Measurements from ENCODE around the gene FTL. TPM values are rescaled to one million over a fixed set of nuclear protein-coding genes. Genes with fewer than 3 reads are reported as not detected.

FTL gene
- total RNA-seq, 1 experiment from 2014 or later: 2,963 TPM

DNA sequence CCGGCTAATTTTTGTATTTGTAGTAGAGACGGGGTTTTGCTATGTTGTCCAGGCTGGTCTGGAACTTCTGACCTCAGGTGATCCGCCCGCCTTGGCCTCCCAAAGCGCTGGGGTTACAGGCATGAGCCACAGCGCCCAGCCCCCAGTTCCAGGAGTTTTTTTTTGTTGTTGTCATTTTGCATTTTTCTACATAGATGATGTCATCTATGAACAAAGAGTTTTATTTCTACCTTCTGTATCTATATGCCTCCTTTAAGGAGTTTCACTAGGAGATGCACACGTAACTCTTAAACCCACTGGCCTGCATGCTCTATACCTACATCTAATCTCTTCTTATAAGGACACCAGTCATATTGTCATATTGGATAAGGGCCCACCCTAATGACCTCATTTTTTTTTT lies 26.9 kb upstream of the FTL start:
- ChIA-PET CTCF (interaction anchor here (0.7 kb wide), 1 partner anchor 32 kb away, joined by 4 read pairs; no protein-coding TSS in a partner anchor), POLR2A (no interaction called here)
- intact Hi-C loops (cut with micrococcal nuclease; ENCODE audit: unreplicated experiment): no loop called here
- TF ChIP-seq, protein P1, sequence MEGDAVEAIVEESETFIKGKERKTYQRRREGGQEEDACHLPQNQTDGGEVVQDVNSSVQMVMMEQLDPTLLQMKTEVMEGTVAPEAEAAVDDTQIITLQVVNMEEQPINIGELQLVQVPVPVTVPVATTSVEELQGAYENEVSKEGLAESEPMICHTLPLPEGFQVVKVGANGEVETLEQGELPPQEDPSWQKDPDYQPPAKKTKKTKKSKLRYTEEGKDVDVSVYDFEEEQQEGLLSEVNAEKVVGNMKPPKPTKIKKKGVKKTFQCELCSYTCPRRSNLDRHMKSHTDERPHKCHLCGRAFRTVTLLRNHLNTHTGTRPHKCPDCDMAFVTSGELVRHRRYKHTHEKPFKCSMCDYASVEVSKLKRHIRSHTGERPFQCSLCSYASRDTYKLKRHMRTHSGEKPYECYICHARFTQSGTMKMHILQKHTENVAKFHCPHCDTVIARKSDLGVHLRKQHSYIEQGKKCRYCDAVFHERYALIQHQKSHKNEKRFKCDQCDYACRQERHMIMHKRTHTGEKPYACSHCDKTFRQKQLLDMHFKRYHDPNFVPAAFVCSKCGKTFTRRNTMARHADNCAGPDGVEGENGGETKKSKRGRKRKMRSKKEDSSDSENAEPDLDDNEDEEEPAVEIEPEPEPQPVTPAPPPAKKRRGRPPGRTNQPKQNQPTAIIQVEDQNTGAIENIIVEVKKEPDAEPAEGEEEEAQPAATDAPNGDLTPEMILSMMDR (IDR thresholded peaks at IDR 0.05; ENCODE audit: insufficient read depth in 1 of 2, low read depth in 1 of 2, low read length in 1 of 2, severe bottlenecking in 1 of 2, unreplicated experiment in 1 of 2): no peak
- Mint-ChIP-seq H3K4me3 (ENCODE audit: unreplicated experiment) (no peak overlapping the region), H3K9me3 (ENCODE audit: unreplicated experiment) (peaks cover 9% of the 10 kb centered on the region), H3K27me3 (ENCODE audit: insufficient read depth, unreplicated experiment) (no peaks in the 10 kb centered on the region), H3K4me1 (ENCODE audit: low read depth, unreplicated experiment) (peaks cover 14% of the 10 kb centered on the region), H3K27ac (ENCODE audit: unreplicated experiment) (no peak overlapping the region), H3K36me3 (ENCODE audit: insufficient read depth, unreplicated experiment) (peaks cover 27% of the 10 kb centered on the region)
- Histone ChIP-seq H3K4me3 (ENCODE audit: low read depth, low read length) (no peak overlapping the region), H3K4me1 (peaks cover 3% of the 10 kb centered on the region; the same call in 1 of the 2 replicates), H3K36me3 (ENCODE audit: control insufficient read depth, insufficient read depth, low read length) (no peaks in the 10 kb centered on the region), H3K27me3 (replicated peaks; ENCODE audit: control insufficient read depth, insufficient read depth, low read length) (no peaks in the 10 kb centered on the region), H3K9me3 (peaks cover 15% of the 10 kb centered on the region; the same call in 1 of the 2 replicates)
- no TSS peak for BruUV-seq (replicated peaks)
- no peak for DNase-seq

GRCh38 chr19:48940902-48941301 lies 24.2 kb upstream of the FTL start:
- POLR2A ChIA-PET: interaction anchor here (0.6 kb wide), 1 partner anchor 8 kb away, joined by 3 read pairs; no protein-coding TSS in a partner anchor
- Histone ChIP-seq H3K36me3 (ENCODE audit: control insufficient read depth, insufficient read depth, low read length) (no peaks in the 10 kb centered on the region), H3K27me3 (replicated peaks; ENCODE audit: control insufficient read depth, insufficient read depth, low read length) (no peaks in the 10 kb centered on the region), H3K9me3 (peaks cover 15% of the 10 kb centered on the region; the same call in 1 of the 2 replicates), H3K4me3 (ENCODE audit: low read depth, low read length) (no peak overlapping the region), H3K4me1 (no peaks in the 10 kb centered on the region)
- no peak for DNase-seq
- no peaks in the 10 kb centered on the region for H3K27me3 Mint-ChIP-seq (ENCODE audit: insufficient read depth, unreplicated experiment)
- peaks cover 22% of the 10 kb centered on the region for H3K36me3 Mint-ChIP-seq (ENCODE audit: insufficient read depth, unreplicated experiment)
- no peak overlapping the region for H3K4me3 Mint-ChIP-seq (ENCODE audit: unreplicated experiment)
- CTCF ChIA-PET: no interaction called here
- peaks cover 9% of the 10 kb centered on the region for H3K9me3 Mint-ChIP-seq (ENCODE audit: unreplicated experiment)
- intact Hi-C loops (cut with micrococcal nuclease; ENCODE audit: unreplicated experiment): no loop called here
- TF ChIP-seq, protein P1 (IDR thresholded peaks at IDR 0.05; ENCODE audit: insufficient read depth in 1 of 2, low read depth in 1 of 2, low read length in 1 of 2, severe bottlenecking in 1 of 2, unreplicated experiment in 1 of 2): no peak
- H3K4me1 Mint-ChIP-seq (ENCODE audit: low read depth, unreplicated experiment): peaks cover 6% of the 10 kb centered on the region
- no TSS peak for BruUV-seq (replicated peaks)
- H3K27ac Mint-ChIP-seq (ENCODE audit: unreplicated experiment): no peak overlapping the region

DNA sequence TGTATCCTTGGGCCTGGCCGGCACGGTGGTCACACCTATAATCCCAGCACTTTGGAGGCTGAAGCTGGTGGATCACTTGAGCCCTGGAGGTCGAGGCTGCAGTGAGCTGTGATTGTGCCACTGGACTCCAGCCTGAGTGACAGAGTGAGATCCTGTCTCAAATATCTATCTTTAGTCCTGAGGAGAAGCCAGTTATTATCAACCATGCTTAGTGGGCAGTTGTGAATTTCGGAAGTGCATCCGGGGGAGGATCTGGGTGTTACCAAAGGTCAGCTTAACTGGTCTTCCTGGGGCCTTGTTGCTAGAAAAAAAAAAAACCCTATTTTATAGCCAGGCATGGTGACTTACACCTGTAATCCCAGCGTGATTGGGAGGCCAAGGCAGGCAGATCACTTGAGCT lies 22.0 kb upstream of the FTL start:
- no peak overlapping the region for H3K27ac Mint-ChIP-seq (ENCODE audit: unreplicated experiment)
- no TSS peak for BruUV-seq (replicated peaks)
- no peaks in the 10 kb centered on the region for H3K27me3 Mint-ChIP-seq (ENCODE audit: insufficient read depth, unreplicated experiment)
- peaks cover 16% of the 10 kb centered on the region for H3K36me3 Mint-ChIP-seq (ENCODE audit: insufficient read depth, unreplicated experiment)
- TF ChIP-seq, protein P1 (IDR thresholded peaks at IDR 0.05; ENCODE audit: insufficient read depth in 1 of 2, low read depth in 1 of 2, low read length in 1 of 2, severe bottlenecking in 1 of 2, unreplicated experiment in 1 of 2): no peak
- ChIA-PET CTCF (no interaction called here), POLR2A (no interaction called here)
- DNase-seq: no peak
- H3K9me3 Mint-ChIP-seq (ENCODE audit: unreplicated experiment): peaks cover 2% of the 10 kb centered on the region
- H3K4me1 Mint-ChIP-seq (ENCODE audit: low read depth, unreplicated experiment): peaks cover under 1% of the 10 kb centered on the region
- Histone ChIP-seq H3K4me3 (ENCODE audit: low read depth, low read length) (no peak overlapping the region), H3K36me3 (ENCODE audit: control insufficient read depth, insufficient read depth, low read length) (no peaks in the 10 kb centered on the region; the same call in 1 of the 2 replicates), H3K27me3 (replicated peaks; ENCODE audit: control insufficient read depth, insufficient read depth, low read length) (no peaks in the 10 kb centered on the region), H3K9me3 (peaks cover 32% of the 10 kb centered on the region), H3K4me1 (no peaks in the 10 kb centered on the region)
- H3K4me3 Mint-ChIP-seq (ENCODE audit: unreplicated experiment): no peak overlapping the region
- intact Hi-C loops (cut with micrococcal nuclease; ENCODE audit: unreplicated experiment): no loop called here
